HG03432 (cell line): ENCODE data around the gene C11orf68.

Source experiments
- ATAC-seq: cut with Tn5 transposase; IDR thresholded peaks from one replicate; pipeline ENCODE4 v1.9.1; 2021; ENCODE audit warnings: mild to moderate bottlenecking, moderate library complexity; ENCODE audit not compliant: unreplicated experiment

Gene C11orf68

DNA sequence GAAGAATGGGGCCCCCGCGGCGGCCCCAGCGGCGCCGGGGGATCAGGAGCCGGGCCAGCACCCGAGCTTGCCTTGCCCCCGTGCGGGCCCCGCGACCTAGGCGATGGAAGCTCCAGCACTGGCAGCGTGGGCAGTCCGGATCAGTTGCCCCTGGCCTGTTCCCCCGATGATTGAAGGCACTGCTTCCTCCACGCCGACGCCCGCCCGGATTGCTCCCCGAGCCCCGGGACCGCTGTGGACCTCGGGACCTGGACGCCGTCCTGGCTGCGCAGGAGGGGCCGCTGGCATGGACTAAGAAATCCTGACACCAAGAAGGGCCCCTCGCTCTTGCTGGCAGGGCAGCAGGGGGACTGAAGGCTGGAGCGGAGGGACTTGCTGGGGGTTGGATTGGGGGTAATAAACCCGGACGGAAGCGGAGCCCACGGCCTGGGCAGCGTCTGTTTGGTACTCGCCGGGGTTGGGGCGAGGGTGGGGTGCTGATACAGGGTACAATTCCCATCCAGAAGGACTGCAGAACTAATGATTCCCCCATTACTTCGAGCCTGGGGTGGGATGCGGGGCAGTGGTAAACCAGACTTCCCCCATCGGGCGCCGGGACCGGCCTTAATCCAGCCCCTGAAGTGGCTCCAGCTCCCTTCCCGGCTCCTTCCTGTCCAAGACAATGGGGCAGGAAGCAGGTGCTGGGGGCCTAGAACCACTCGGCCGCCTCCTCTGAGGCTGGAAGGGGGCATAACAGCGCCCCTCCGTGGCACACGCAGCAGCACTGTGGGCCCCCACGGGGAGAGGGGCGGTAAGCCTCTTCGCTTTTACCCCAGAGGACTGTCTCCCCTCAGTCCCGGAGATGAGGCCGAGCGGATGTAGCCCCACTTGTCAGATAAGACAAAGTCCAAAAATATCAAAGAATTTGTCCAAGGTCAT is 27.4 kb downstream of the C11orf68 start:
- no peak for ATAC-seq

DNA sequence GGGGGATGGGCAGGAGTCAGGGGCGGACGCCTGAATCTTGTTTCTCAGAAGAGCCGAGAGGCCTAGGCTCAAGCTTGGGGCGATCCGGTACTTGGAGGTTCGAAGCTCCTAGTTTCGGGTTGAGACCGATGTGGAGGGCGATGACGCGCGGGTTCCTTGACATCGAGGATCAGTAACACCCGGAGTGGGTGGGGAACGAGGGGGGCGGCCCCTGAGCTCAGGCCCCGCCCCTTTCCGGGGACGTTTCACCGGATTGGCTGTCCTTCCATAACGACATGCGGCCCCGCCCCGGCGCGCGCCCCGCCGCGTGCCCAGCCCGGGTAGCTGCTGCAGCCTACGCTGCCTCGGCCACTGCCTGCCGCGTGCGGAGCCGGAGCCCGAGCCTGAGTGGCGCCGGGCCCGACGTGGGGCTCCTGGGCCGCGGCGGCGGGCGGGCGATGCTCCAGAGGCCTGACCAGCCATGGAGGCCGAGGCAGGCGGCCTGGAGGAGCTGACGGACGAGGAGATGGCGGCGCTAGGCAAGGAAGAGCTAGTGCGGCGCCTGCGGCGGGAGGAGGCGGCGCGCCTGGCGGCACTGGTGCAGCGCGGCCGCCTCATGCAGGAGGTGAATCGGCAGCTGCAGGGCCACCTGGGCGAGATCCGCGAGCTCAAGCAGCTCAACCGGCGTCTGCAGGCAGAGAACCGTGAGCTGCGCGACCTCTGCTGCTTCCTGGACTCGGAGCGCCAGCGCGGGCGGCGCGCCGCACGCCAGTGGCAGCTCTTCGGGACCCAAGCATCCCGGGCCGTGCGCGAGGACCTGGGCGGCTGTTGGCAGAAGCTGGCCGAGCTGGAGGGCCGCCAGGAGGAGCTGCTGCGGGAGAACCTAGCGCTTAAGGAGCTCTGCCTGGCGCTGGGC is 28.3 kb downstream of the C11orf68 start, which contains the start of gene CCDC85B:
Gene CCDC85B (plus strand): TSS at position 350 of the 895 bp plus-strand sequence. CDS start 111 bp downstream, at position 461.
- ATAC-seq, result peak; percentile 51

DNA sequence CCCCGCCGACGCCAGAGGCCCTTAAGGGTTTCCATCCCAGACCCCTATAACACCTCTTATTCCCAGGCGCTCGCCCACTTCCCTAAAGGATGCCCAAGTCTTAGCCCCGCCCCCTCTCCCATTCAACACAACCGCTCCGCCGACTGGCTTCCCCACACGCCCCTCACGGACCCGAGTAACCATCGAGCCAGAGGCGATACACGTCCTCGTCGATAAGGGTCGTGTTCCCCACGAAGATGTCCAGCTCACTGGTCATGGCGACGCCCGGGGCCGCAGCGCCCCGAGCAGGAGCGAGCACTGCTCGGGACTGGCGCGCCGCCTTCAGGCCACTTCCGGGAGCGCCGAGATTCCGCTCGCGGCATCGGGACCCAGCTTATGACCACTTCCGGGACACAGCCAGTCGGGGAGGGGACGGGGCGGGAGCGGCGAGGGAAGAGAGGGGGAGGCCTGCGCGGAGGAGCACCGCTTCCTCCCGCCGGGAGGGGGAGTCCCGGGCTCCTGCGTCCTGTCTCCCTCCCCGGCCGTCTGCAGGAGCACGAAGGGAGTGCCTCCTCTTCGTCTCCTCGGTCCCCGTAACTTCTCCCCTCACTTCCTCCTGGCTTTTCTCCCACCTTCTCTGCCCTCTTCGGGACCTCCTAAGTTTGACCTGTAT is 30.6 kb downstream of the C11orf68 start, which contains the start of gene FIBP:
Gene FIBP (minus strand): TSS at position 309 of the 652 bp plus-strand sequence. CDS start 53 bp downstream, at position 256.
- peak; percentile 59 for ATAC-seq

DNA sequence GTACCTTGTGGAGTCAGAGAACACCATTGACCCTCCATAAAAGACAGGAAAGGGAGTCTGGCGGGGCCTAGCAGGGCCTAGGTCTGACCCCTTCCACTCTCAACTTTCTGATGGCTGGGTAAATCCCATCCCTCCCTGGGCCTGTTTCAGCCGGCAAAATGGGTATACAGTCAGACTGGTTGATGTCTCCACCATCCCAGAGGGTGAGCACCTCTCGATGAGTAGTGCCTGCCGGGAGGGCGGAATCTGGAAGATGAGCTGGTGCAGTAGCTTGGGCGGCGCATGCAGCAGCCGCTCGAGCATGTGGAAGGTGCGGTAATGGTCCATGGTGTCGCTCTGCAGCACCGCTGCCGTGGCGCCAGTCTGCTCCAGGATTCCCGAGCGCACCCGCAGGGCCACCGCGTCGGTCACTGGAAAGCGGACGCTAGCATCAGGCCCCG is 31.1 kb downstream of the C11orf68 start:
- ATAC-seq, result peak; percentile 1

DNA sequence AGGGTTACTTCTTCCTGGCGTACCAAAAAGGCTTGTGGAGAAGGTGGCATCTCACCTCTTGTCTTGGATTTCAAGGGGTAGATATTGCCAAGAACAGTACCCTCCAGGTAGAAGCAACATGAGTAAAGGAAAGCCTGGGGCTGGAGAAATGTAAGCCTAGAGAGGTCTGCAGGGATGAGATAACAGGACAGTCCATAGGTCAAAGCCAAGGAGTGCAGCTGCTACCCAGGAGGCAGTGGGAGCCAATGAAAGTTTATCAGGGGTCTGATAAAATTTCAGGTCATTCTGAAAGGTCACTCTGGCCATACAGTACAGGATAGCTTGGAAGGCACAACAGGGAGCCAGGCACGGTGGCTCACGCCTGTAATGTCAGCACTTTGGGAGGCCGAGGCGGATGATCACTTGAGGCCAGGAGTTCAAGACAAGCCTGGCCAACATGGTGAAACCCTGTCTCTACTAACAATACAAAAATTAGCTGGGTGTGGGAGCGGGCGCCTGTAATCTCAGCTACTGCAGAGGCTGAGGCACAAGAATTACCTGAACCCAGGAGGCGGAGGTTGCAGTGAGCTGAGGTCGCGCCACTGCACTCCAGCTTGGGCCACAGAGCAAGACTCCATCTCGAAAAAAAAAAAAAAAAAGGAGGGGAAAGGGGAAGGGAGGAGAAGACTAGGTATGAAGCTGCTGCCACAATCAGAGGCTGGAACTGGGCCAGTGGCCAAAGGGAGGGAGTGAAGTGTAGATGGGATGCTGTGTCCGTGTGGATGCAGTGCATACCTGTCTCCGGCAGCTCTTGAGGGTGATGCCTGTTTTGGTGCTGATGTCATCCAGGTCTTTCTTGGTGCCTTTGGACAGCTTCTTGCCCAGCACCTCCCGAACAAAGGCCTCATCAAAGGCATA is 31.8 kb downstream of the C11orf68 start:
- no peak for ATAC-seq

DNA sequence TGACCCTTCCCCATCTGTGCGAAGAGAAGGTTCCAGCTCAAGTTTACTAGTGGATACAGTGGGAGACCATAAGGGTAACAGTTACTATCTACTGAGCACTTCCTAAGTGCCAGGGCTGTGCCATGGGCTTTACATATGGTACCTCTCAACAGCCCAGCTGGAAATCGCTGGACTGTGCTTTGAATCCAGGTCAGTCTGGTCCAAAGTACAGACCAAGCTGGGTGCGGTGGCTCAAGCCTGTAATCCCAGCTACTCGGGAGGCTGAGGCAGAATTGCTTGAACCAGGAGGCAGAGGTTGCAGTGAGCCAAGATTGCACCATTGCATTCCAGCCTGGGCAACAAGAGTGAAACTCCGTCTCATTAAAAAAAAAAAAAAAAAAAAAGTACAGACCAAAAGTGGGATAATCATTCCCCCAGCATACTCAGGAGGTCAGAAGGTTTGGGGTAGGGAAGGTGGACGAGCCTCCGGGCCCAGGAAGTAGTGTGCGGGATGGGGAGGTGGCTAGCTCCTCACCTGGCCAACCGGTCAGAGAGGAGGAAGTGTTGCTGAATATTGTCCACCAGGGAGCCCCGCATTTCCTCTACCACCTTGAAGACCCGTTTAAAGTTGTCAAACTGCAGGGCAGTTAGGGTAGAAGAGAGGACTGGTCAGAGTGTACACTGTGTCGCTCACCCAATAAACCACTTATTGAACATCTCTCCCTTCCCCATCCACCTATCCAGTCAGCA is 32.9 kb downstream of the C11orf68 start:
- ATAC-seq, result no peak

DNA sequence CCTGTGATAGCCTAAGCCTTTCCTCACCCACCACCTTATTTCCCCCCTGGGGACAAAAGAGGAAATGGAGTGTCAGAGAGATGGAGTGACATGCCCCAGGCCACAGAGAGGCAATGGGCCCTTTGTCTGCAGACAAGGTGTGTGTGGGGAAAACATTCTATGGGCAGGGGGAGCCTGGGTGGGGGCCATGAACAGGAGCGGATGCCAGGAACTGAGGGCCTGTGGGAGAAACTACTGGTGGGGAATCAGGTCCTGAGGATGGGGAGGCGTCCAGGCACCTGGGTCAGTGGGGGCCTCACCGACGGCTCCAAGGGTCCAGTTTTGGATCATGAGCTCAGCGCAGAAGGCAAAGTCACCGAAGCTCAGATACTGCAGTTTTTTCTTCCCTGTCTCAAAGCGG is 33.6 kb downstream of the C11orf68 start:
- ATAC-seq, result no peak

DNA sequence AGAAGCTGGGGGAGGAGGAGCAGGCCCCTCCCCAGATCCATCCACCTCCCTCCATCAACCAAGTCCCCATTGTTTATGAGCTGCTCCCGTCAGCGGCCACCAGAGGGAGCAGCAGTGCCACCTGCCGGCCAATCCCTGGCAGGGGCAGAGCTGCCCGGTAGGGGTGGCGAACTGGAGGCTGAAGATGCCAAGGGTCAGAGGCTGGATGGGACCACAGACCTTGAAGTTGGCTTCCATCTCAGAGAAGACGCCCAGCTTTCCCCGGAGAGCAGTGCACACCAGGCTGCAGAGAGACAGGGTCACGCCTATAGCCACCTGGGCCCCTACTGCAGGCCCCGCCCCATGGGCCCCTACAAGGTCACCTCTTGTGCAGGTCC is 34.2 kb downstream of the C11orf68 start:
- no peak for ATAC-seq

DNA sequence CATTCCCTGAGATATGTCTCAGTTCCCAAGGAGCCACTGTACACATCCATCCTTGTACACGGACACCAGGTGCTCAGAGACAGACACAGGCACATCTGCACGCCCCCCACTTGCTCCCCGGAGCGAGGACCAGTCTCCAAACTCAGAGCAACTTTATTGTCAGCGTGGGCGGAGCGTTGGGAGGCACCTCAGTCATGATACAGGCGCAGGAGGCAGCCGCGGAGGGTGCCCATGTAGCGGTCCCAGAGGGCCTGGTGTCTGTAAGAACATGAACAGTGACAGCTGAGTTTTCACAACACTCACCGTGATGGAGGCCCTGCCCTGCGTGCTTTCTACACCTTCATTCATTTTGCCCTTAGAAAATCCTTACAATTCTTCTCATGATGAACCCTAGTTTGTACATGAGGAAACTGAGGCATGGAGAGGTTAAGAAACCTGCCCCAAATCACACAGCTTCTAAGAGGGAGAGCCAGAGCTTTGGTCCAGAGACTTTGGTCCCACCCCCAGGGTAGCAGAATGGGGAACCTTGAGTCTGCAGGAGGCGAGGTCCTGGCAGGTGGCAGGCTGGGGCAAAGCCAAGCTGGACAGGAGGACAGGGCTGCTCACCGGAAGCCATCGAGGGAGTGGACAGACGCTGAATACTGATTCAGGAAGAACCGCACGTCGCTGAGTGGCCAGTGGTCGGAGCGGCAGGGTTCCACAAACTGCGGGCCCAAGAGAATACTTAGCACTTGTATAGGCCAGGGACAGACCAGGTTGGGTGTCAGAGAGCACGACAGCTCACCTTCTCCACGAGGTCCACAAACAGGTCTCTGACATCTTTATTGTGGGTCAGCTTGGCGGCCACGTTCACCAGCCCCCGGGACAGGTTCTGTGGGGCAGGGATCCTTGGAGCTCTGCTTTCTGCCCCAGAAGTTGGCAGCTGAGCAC is 34.8 kb downstream of the C11orf68 start:
- no peak for ATAC-seq

DNA sequence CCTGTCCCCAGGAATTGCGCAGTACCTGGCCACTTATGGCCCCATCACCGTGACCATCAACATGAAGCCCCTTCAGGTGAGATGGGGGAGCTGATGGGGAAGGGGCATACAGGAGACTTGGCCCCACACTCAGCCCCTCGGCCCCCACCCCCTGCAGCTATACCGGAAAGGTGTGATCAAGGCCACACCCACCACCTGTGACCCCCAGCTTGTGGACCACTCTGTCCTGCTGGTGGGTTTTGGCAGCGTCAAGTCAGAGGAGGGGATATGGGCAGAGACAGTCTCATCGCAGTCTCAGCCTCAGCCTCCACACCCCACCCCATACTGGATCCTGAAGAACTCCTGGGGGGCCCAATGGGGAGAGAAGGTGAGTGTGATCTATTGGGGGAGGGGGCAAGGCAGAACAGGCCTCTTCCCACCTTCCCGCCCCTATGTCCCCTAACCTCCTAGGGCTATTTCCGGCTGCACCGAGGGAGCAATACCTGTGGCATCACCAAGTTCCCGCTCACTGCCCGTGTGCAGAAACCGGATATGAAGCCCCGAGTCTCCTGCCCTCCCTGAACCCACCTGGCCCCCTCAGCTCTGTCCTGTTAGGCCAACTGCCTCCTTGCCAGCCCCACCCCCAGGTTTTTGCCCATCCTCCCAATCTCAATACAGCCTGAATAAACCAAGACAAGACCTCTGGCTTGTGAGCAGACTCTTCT is 35.7 kb downstream of the C11orf68 start:
- ATAC-seq, result no peak

DNA sequence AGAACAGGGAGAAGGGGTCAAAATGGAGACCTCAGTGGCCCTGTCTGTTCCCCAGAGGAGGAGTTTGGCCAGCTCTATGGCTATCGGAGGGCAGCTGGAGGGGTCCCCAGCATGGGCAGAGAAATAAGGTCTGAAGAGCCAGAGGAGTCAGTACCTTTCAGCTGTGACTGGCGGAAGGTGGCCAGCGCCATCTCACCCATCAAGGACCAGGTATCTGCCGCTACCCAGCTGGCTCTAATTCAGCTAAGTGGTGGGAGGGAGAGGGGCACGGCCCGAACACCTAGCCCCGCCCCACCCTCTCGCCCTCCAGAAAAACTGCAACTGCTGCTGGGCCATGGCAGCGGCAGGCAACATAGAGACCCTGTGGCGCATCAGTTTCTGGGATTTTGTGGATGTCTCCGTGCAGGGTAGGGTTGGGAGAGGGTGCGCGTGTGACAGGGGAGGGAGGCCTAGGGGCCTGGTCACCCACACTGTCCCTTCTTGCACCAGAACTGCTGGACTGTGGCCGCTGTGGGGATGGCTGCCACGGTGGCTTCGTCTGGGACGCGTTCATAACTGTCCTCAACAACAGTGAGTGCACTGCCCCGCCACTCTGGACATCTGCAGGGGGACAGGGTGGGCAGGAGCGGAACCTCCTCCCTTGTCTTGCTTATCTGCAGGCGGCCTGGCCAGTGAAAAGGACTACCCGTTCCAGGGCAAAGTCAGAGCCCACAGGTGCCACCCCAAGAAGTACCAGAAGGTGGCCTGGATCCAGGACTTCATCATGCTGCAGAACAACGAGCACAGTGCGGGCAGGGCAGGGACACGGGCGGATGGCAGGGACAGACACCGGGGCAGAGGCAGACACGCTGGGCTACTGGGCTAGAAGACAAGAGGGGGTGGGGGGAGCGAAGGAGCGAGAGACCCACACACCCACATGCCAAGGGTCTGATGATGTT is 36.5 kb downstream of the C11orf68 start:
- ATAC-seq, result no peak

DNA sequence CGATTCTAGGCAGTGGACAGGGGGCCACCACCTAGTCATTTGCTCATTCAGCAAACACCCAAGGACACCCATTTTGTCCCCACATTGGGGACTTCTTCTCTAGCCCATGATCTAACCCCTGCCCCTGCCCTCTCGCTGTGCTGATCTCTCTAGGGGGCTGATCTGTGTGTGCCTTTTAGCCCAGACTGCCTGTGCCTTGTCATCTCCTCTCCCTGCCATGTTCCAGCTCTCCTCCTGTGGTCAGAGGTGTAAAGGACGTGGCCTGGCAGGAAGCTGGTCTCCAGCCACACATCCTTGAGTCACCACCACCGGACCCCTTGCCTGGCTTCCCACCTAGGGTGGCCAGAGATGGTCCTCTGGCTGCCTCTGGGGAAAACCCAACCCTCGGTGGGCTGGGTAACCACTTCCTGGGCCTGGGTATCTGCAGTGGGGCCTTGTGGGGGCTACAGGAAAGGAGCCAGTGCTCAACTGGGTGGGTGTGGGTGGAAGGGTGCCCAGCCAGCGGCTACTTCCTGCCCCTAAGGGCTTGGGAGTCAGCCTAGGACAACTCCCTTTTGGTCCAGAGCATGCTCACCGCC is 37.9 kb downstream of the C11orf68 start:
- ATAC-seq, result no peak

DNA sequence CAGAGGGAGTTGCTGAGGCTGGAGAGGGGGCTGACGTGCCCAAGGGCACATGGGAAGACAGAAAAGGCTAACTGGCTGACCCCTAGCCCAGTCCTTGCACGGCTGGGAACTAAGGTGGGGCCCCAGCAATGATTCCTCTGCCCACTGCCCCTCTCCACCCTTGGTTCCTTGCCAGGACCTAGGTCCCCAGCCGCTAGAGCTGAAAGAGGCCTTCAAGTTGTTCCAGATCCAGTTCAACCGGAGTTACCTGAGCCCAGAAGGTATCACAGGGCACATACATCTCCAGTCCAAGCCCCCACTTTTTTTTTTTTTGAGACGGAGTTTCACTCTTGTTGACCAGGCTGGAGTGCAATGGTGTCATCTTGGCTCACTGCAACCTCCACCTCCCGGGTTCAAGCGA is 38.8 kb downstream of the C11orf68 start:
- no peak for ATAC-seq

DNA sequence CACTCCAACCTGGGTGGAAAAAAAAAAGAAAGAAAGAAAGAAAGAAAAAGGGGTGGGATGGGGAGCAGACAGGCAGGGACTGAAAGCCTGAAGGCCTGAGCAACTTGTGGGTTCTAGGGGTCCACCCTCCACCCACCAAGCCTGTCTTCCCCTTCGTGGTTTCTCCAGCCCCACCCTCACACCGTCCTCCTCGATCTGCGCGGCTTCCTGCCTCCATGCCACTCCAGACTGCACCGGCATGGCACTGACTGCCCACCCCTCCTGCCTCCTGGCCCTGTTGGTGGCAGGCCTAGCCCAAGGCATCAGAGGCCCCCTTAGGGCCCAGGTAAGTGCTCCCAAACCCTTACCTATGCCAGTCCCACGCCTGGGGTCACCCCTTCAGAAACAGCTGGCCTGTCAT is 39.2 kb downstream of the C11orf68 start, which contains the start of gene CTSW:
Gene CTSW (plus strand): TSS at position 221 of the 400 bp plus-strand sequence. CDS start 18 bp downstream, at position 239.
- ATAC-seq, result no peak

DNA sequence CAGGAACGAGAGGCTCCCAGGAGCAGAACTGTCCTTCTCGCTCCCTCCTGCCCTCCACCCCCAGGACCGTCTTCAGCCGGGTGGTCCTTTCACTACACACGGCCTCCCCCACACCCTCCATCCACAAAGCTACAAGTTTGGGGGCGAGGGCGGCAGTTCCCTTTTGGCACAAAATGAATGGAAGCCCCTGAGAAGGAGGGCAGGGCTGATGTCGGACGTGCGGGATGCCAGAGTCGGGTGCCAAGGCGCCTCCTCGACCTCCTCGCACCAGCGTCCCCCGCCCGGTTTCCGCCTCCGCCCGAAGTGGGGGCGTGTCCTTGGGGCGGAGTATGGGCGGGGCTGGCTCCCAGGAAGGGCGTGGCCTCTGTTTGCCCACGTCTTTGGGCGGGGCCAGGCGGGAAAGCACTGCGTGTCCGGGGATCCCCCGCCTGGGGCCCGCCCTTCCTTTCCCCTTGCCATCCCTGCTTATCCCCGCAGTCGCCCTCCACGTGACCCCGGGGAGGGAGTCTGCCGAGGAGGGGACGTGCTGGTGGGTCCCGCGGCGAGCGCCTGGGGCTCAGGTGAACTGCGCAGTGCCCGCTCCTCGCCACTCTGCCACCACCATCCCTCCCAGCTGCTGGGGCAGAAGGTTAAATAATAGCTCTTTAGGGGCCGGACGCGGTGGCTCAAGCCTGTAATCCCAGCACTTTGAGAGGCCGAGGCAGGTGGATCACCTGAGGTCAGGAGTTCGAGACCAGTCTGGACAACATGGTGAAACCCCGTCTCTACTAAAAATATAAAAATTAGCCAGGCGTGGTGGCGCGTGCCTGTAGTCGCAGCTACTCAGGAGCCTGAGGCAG is 45.3 kb downstream of the C11orf68 start:
- peak; percentile 81 for ATAC-seq
